LNCaP clone FGC (cell line): ENCODE measurements around the gene FGF4.

Experiments used
- DNase-seq: peaks from one replicate; pipeline ENCODE4 v3.0.0-alpha.2; 2011; ENCODE audit warnings: low read depth
- H3K4me3 ChIP-seq: 2 replicates; pipeline ENCODE4 v1.5.1; 2011; ENCODE audit warnings: mild to moderate bottlenecking, low read depth, low read length, control low read depth
- TF ChIP-seq, protein P1 (sequence below): IDR thresholded peaks from 2 replicates; pipeline ENCODE4 v1.5.1; 2012; ENCODE audit warnings: mild to moderate bottlenecking; ENCODE audit not compliant: control insufficient read depth, insufficient read depth; ENCODE audit errors: extremely low read depth

The FGF4 gene

DNA sequence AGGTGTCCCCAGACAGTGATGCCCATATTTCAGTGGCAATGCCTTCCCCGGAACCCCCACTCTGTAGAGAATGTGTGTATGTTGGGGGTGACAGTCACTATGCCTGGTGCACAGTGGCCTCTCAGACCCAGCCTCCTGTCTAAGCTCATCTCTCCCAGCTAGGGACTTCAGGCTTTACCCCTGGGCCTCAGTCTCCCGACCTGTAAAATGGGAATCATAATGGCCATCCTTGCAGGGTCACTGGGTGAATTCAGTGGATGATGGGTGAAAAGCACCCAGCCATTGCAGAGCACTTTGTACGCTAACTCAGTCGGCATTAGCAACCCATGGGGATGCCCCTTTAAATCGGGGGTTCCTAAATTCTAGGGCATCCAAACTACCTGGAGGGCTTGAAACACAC, 25.1 kb upstream of the FGF4 start:
- no peak for DNase-seq

DNA sequence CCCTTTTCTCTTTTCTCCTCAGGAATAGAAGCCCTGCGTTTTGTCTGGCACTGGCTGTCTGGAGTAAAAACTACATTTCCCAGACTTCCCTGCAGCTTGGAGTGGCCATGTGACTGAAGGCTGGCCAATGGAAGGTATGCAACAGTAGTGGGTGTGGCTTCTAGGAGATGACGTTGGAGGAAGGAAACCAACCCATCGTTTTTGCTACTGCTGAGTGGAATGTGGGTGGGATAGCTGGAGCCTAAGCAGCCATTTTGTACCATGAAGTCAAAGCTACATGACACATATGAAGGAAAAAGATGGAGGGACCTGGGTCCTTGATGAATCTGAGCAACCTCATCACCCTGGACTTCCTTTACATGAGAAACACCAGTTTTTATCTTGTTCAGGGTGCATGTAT, 24.4 kb upstream of the FGF4 start:
- TF ChIP-seq, protein P1, sequence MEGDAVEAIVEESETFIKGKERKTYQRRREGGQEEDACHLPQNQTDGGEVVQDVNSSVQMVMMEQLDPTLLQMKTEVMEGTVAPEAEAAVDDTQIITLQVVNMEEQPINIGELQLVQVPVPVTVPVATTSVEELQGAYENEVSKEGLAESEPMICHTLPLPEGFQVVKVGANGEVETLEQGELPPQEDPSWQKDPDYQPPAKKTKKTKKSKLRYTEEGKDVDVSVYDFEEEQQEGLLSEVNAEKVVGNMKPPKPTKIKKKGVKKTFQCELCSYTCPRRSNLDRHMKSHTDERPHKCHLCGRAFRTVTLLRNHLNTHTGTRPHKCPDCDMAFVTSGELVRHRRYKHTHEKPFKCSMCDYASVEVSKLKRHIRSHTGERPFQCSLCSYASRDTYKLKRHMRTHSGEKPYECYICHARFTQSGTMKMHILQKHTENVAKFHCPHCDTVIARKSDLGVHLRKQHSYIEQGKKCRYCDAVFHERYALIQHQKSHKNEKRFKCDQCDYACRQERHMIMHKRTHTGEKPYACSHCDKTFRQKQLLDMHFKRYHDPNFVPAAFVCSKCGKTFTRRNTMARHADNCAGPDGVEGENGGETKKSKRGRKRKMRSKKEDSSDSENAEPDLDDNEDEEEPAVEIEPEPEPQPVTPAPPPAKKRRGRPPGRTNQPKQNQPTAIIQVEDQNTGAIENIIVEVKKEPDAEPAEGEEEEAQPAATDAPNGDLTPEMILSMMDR: no peak
- H3K4me3 ChIP-seq: no peak overlapping the region
- no peak for DNase-seq

More for the DNA sequence above, 25.1 kb upstream of the FGF4 start:
- TF ChIP-seq, protein P1: no peak
- no peak overlapping the region for H3K4me3 ChIP-seq

DNA sequence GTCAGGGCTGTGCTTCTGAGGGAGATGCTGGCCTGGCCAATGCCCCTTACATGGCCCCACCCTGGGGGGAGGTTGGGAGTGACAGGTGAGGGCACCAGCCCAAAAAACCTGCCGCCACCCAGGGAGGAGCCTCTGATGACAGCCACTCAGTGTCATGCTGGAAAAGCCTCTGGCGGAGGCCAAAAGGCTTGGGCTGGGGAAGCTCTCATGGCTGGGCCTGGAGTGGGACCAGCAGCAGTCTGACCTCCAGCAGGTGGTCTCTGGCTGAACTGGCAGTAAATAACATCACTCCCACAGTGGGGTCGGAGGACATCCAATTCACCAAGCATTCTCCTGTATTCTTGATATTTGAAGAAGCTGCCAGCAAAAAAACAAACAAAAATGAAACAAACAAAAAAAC, 24.0 kb upstream of the FGF4 start:
- TF ChIP-seq, protein P1: no peak
- H3K4me3 ChIP-seq: no peak overlapping the region
- no peak for DNase-seq

DNA sequence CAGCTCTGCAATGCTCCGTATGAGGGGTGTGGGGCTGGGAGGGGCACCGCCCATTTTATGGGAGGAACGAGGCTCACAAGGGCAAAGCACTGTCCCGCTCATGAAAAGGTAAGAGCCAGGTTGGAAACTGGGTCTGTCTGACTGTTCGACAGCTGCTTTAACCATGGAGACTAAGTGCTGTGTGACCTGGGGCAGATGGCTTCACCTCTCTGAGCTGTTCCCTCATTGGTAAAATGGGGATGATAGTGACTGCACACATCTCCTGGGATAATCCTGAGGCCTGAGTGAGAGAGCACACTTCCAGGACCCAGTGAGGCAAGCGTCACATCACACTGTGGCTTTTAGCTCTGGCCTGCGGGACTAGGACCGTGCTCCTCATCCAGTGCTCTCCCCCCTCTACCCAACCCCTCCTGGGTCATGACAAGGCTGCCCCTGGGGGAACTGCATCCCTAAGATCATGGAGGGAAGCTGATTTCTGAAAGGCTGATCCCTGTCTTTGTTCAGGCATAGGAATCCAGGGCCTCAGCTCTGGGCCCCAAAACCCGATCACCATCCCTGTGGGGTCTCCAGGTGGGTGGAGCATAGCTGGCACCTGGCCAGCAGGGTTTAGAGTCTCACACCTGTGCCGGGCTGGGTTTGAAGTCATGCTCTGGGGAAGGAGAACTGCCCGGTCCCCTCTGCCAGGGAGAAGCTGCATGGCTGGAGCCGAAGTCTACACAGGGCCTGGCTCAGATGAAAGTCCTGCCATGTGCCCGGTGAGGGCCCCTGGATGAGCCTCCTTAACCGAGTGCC, 22.8 kb upstream of the FGF4 start:
- no peak for DNase-seq
- H3K4me3 ChIP-seq: no peak overlapping the region
- TF ChIP-seq, protein P1: no peak

DNA sequence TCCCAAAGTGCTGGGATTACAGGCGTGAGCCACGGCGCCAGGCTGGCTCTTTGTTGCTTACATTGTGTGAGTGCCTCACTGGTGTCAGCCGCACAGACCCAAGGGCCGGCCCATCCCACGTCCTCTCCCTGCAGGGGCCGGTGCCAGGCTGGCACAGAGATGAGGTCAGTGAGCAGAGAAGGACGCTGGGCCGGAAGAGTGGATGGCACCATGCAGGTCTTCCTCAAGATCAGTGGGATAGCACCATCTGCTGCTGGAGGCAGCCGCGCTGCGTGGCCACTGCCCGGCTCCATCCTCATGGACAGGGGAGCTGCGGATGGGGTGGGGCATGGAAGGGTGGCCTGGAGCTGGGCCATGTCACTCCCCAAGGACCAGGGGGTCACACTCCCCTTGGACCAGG, 22.0 kb upstream of the FGF4 start:
- DNase-seq: no peak
- TF ChIP-seq, protein P1: no peak
- H3K4me3 ChIP-seq: no peak overlapping the region

DNA sequence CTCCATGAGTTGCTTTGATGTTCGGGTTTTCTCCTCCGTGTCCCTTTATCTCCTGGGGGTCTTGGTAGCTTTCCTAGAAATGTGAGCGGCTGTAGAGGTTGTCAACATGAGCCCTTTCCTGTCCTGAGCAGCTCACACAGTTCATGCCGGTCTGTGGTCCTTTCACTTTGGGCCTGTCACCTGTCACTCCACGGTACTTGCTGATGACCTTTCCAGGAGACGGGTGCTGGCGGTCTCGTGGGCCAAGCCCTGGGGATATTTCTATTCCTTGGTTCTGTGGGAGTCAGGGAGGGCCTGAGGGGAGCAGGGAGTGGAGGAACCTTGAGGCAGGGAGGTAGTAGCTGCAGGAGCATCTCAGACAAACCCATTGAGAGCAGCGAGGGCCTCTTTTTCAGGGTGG, 20.9 kb upstream of the FGF4 start:
- TF ChIP-seq, protein P1: no peak
- DNase-seq: no peak
- H3K4me3 ChIP-seq: no peak overlapping the region
